NB4 (cell line): ENCODE measurements around the gene IGSF21.

Experiments
- CTCF ChIP-seq: IDR thresholded peaks from one replicate; pipeline ENCODE4 v1.5.1; 2012; ENCODE audit warnings: low read depth, low read length
- MYC ChIP-seq: IDR thresholded peaks from 2 replicates; pipeline ENCODE4 v1.6.1; 2011; ENCODE audit warnings: low read depth, low read length
- POLR2A ChIP-seq: IDR thresholded peaks from 2 replicates; pipeline ENCODE4 v1.6.1; 2011; ENCODE audit warnings: mild to moderate bottlenecking; ENCODE audit not compliant: insufficient read length; ENCODE audit errors: extremely low read depth
- TF ChIP-seq, protein P1 (sequence below): IDR thresholded peaks from 2 replicates; pipeline ENCODE4 v1.6.1; 2011; ENCODE audit warnings: low read depth, low read length

- TF ChIP-seq CTCF (no peak), POLR2A (no peak), MYC (no peak)
- TF ChIP-seq, protein P1, sequence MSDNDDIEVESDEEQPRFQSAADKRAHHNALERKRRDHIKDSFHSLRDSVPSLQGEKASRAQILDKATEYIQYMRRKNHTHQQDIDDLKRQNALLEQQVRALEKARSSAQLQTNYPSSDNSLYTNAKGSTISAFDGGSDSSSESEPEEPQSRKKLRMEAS, result no peak
These were observed 205.4 kb downstream of the IGSF21 start for GRCh38 chr1:18312961-18313360.
